A673 (cell line): ENCODE measurements around the gene RAPGEF5. TPM values are rescaled to one million over a fixed set of nuclear protein-coding genes. Genes with fewer than 3 reads are reported as not detected.

Source experiments
- BruUV-seq: library from RNA; stranded (reverse); fragments of 400-500 nt; replicated peaks from 2 replicates; lab custom pipeline; 2021; lab: Mats Ljungman, UMichigan
- CTCF ChIA-PET: fragments of 300-600 bp; sonication (Branson Sonifier 250); formaldehyde crosslinking; loops from one replicate; lab custom pipeline; 2022; ENCODE audit warnings: antibody characterized with exemption; lab: Charles Lee
- POLR2A ChIA-PET: fragments of 300-600 bp; sonication (Branson Sonifier 250); formaldehyde crosslinking; loops from one replicate; lab custom pipeline; 2022; ENCODE audit warnings: antibody characterized with exemption; ENCODE audit not compliant: low non-redundant PET; lab: Charles Lee
- DNase-seq: peaks from one replicate; pipeline ENCODE4 v3.0.0-alpha.2; 2015; ENCODE audit warnings: low spot score
- H3K27ac ChIP-seq: fragments of 200-600 bp; sonication (generic); 2 replicates; pipeline ENCODE4 v1.5.1; 2016; ENCODE audit warnings: mixed run types, low read depth, mild to moderate bottlenecking, mixed read lengths, antibody characterized with exemption, low read length; ENCODE audit not compliant: poor library complexity, severe bottlenecking
- H3K27me3 ChIP-seq: fragments of 200-600 bp; sonication (generic); replicated peaks from 2 replicates; pipeline ENCODE4 v1.6.1; 2017; ENCODE audit warnings: mixed run types, low read depth, mild to moderate bottlenecking, mixed read lengths, antibody characterized with exemption, low read length; ENCODE audit not compliant: insufficient read depth, poor library complexity
- H3K36me3 ChIP-seq: fragments of 200-600 bp; sonication (generic); 2 replicates; pipeline ENCODE4 v1.6.1; 2016; ENCODE audit warnings: mixed run types, mild to moderate bottlenecking, mixed read lengths, antibody characterized with exemption, low read length; ENCODE audit not compliant: insufficient read depth, poor library complexity, severe bottlenecking
- H3K4me1 ChIP-seq: fragments of 200-600 bp; sonication (generic); 2 replicates; pipeline ENCODE4 v1.6.1; 2017; ENCODE audit warnings: mixed run types, mild to moderate bottlenecking, mixed read lengths, antibody characterized with exemption, low read length; ENCODE audit not compliant: insufficient read depth, poor library complexity, severe bottlenecking
- H3K4me3 ChIP-seq: fragments of 200-600 bp; sonication (generic); 2 replicates; pipeline ENCODE4 v1.5.1; 2016; ENCODE audit warnings: low read depth, mixed run types, mild to moderate bottlenecking, mixed read lengths, low read length; ENCODE audit not compliant: poor library complexity, severe bottlenecking
- H3K9me3 ChIP-seq: fragments of 200-600 bp; sonication (generic); 2 replicates; pipeline ENCODE4 v1.6.1; 2016; ENCODE audit warnings: mixed run types, low read depth, mild to moderate bottlenecking, mixed read lengths, antibody characterized with exemption, low read length; ENCODE audit not compliant: poor library complexity, severe bottlenecking
- CTCF ChIP-seq: fragments of 300-800, 200-600 bp; sonication (generic); conservative IDR thresholded peaks from 2 replicates; pipeline ENCODE4 v1.5.1; 2017; ENCODE audit warnings: low read depth, mild to moderate bottlenecking, antibody characterized with exemption, low read length, moderate library complexity, mixed read lengths
- EZH2 ChIP-seq: fragments of 200-600 bp; sonication (generic); IDR thresholded peaks from 2 replicates; pipeline ENCODE4 v1.6.1; 2017; ENCODE audit warnings: borderline replicate concordance, low read depth, mild to moderate bottlenecking, mixed read lengths, antibody characterized with exemption, low read length; ENCODE audit not compliant: poor library complexity, severe bottlenecking
- intact Hi-C: fragments of 100-400 bp; cut with micrococcal nuclease; formaldehyde crosslinking; loops from one replicate; pipeline ENCODE4 v1.10.0; 2022; ENCODE audit not compliant: unreplicated experiment
- total RNA-seq: library from RNA; stranded (reverse); gene quantifications from 2 replicates; pipeline ENCODE4 v1.2.3, GENCODE V29; 2021

The RAPGEF5 gene
- total RNA-seq, 1 experiment from 2014 or later, result 10.7 TPM

- BruUV-seq, result no TSS peak
- no peak overlapping the region for H3K27ac ChIP-seq
- intact Hi-C loops, result no loop called here
- H3K4me1 ChIP-seq, result no peaks in the 10 kb centered on the region
- ChIA-PET CTCF (no interaction called here), POLR2A (no interaction called here)
- no peak for DNase-seq
- H3K36me3 ChIP-seq, result no peaks in the 10 kb centered on the region
- no peak for TF ChIP-seq CTCF
- H3K9me3 ChIP-seq, result no peaks in the 10 kb centered on the region
- no peaks in the 10 kb centered on the region for H3K27me3 ChIP-seq
- H3K4me3 ChIP-seq, result no peak overlapping the region
Measured at GRCh38 chr7:22385326-22385725, 28.4 kb upstream of the RAPGEF5 start.

- BruUV-seq, result no TSS peak
- no peaks in the 10 kb centered on the region for H3K27me3 ChIP-seq
- H3K9me3 ChIP-seq, result no peaks in the 10 kb centered on the region
- H3K4me1 ChIP-seq, result no peaks in the 10 kb centered on the region
- no peak overlapping the region for H3K4me3 ChIP-seq
- POLR2A ChIA-PET, result no interaction called here
- no peak overlapping the region for H3K27ac ChIP-seq
- intact Hi-C loops, result no loop called here
- no peaks in the 10 kb centered on the region for H3K36me3 ChIP-seq
- DNase-seq, result no peak
- no peak for TF ChIP-seq EZH2
- TF ChIP-seq CTCF, result no peak
- CTCF ChIA-PET, result no interaction called here
Measured at GRCh38 chr7:22380333-22380732, 23.4 kb upstream of the RAPGEF5 start.

GRCh38 chr7:22378199-22378980 is 21.4 kb upstream of the RAPGEF5 start:
- Histone ChIP-seq H3K27me3 (no peaks in the 10 kb centered on the region), H3K9me3 (no peaks in the 10 kb centered on the region), H3K36me3 (no peaks in the 10 kb centered on the region), H3K4me3 (no peak overlapping the region), H3K4me1 (no peaks in the 10 kb centered on the region), H3K27ac (no peak overlapping the region)
- no peak for DNase-seq
- TF ChIP-seq EZH2, result no peak
- TF ChIP-seq CTCF, result no peak
- POLR2A ChIA-PET, result no interaction called here
- CTCF ChIA-PET, result no interaction called here
- no TSS peak for BruUV-seq
- intact Hi-C loops, result no loop called here
